GM12878 (cell line): ENCODE data around the gene HDHD2. TPM values are rescaled to one million over a fixed set of nuclear protein-coding genes. Genes with fewer than 3 reads are reported as not detected.

ENCODE experiments used
- BACH1 ChIP-seq: fragments of 450-650 bp; IDR thresholded peaks from 2 replicates; pipeline ENCODE4 v1.6.1; 2017; ENCODE audit warnings: mild to moderate bottlenecking, borderline replicate concordance
- CEBPB ChIP-seq, 2 experiments: fragments of 150-350 bp in 1 of 2; IDR thresholded peaks; 2 replicates each; pipeline ENCODE4 v1.6.1; 2012 to 2014; ENCODE audit warnings: low read depth in 2 of 2, low read length in 2 of 2, borderline replicate concordance in 1 of 2, inconsistent platforms in 1 of 2
- CREB1 ChIP-seq: IDR thresholded peaks from 2 replicates; pipeline ENCODE4 v1.6.1; 2012; ENCODE audit warnings: low read depth, mild to moderate bottlenecking, inconsistent platforms
- ETV6 ChIP-seq, 2 experiments: fragments of 450-650 bp in 1 of 2; IDR thresholded peaks in 1 of 2; conservative IDR thresholded peaks in 1 of 2; 2 replicates each; pipeline ENCODE4 v1.6.1; 2014; ENCODE audit warnings: antibody characterized with exemption in 1 of 2, borderline replicate concordance in 1 of 2, low read depth in 1 of 2, mild to moderate bottlenecking in 1 of 2, moderate library complexity in 1 of 2
- HCFC1 ChIP-seq: fragments of 150-350 bp; IDR thresholded peaks from 2 replicates; pipeline ENCODE4 v1.6.1; 2014; ENCODE audit warnings: low read length
- IKZF2 ChIP-seq, 2 experiments: fragments of 450-650 bp; IDR thresholded peaks; 2 replicates each; pipeline ENCODE4 v1.6.1; 2017; ENCODE audit warnings: mild to moderate bottlenecking in 2 of 2, moderate library complexity in 2 of 2
- MTA3 ChIP-seq: IDR thresholded peaks from 2 replicates; pipeline ENCODE4 v1.6.1; 2012; ENCODE audit warnings: low read length, inconsistent platforms, borderline replicate concordance
- NFYA ChIP-seq: IDR thresholded peaks from 2 replicates; pipeline ENCODE4 v1.6.1; 2011; ENCODE audit warnings: low read depth, mild to moderate bottlenecking, low read length, improper control_type of control experiment, borderline replicate concordance
- RFX5 ChIP-seq: IDR thresholded peaks from 2 replicates; pipeline ENCODE4 v1.6.1; 2011; ENCODE audit warnings: low read depth, low read length, improper control_type of control experiment
- SPI1 ChIP-seq: IDR thresholded peaks from 2 replicates; pipeline ENCODE4 v1.6.1; 2011; ENCODE audit warnings: low read depth, mild to moderate bottlenecking, low read length, moderate library complexity, borderline replicate concordance; ENCODE audit not compliant: insufficient read depth
- SREBF2 ChIP-seq: IDR thresholded peaks from 2 replicates; pipeline ENCODE4 v1.6.1; 2012; ENCODE audit warnings: mild to moderate bottlenecking, low read length
- STAT1 ChIP-seq: fragments of 450-650 bp; conservative IDR thresholded peaks from 2 replicates; pipeline ENCODE4 v1.6.1; 2014; ENCODE audit warnings: antibody characterized with exemption, mild to moderate bottlenecking
- SUZ12 ChIP-seq: fragments of 200-600 bp; sonication (generic); IDR thresholded peaks from one replicate; pipeline ENCODE4 v1.6.1; 2018; ENCODE audit warnings: antibody characterized with exemption, mild to moderate bottlenecking; ENCODE audit not compliant: unreplicated experiment
- ZNF217 ChIP-seq: fragments of 450-650 bp; IDR thresholded peaks from 2 replicates; pipeline ENCODE4 v1.6.1; 2017; ENCODE audit warnings: antibody characterized with exemption, mild to moderate bottlenecking
- polyA plus RNA-seq, 11 experiments: library from polyadenylated mRNA; depleted of rRNA in 4 of 11; unstranded in 6 of 11; stranded (reverse) in 5 of 11; fragments of >200 nt; fragmentation: Nextera tagmentation in 4 of 11; fragmentation: Illumina TruSeq in 1 of 11; extraction: Ambion mirVana in 4 of 11; extraction: Trizol in 1 of 11; gene quantifications; 1 replicate in 1 of 11; 2 replicates in 10 of 11; pipeline versions ENCODE4 v1.2.1 to v1.2.3, GENCODE V29; 2011 to 2016; ENCODE audit warnings: inconsistent platforms in 2 of 11, missing spikeins in 2 of 11, low read depth in 1 of 11
- total RNA-seq, 4 experiments: library from RNA; depleted of rRNA in 3 of 4; stranded (reverse); fragments of >200 nt in 3 of 4; fragmentation: Illumina TruSeq in 1 of 4; extraction: Trizol in 1 of 4; gene quantifications; 2 replicates each; pipeline versions ENCODE4 v1.2.1 to v1.2.3, GENCODE V29; 2013 to 2021
- TF ChIP-seq, protein P1 (sequence below): fragments of 450-650 bp; IDR thresholded peaks from 2 replicates; pipeline ENCODE4 v1.6.1; 2017; ENCODE audit warnings: mild to moderate bottlenecking, low read depth, inconsistent platforms; ENCODE audit not compliant: poor library complexity, severe bottlenecking
- TF ChIP-seq, protein P2 (sequence below): IDR thresholded peaks from 2 replicates; pipeline ENCODE4 v1.6.1; 2011; ENCODE audit warnings: mild to moderate bottlenecking, low read depth, low read length, moderate library complexity; ENCODE audit not compliant: insufficient replicate concordance
- TF ChIP-seq, protein P3 (sequence below): fragments of 450-650 bp; IDR thresholded peaks from 2 replicates; pipeline ENCODE4 v1.6.1; 2017; ENCODE audit warnings: mild to moderate bottlenecking
- TF ChIP-seq, protein P4 (sequence below): fragments of 450-650 bp; formaldehyde crosslinking; IDR thresholded peaks from 2 replicates; pipeline ENCODE4 v1.4.0; 2022; ENCODE audit warnings: mild to moderate bottlenecking, moderate library complexity
- TF ChIP-seq, protein P5 (sequence below): fragments of 450-650 bp; IDR thresholded peaks from 2 replicates; pipeline ENCODE4 v1.6.1; 2017; ENCODE audit warnings: borderline replicate concordance

The HDHD2 gene
- total and polyA plus RNA-seq, 10 of the 15 experiments (the other 5 are each of a cell fraction or from before 2014, with no cell fraction given), result 4.6 to 29.1 (median 17.7) TPM

DNA sequence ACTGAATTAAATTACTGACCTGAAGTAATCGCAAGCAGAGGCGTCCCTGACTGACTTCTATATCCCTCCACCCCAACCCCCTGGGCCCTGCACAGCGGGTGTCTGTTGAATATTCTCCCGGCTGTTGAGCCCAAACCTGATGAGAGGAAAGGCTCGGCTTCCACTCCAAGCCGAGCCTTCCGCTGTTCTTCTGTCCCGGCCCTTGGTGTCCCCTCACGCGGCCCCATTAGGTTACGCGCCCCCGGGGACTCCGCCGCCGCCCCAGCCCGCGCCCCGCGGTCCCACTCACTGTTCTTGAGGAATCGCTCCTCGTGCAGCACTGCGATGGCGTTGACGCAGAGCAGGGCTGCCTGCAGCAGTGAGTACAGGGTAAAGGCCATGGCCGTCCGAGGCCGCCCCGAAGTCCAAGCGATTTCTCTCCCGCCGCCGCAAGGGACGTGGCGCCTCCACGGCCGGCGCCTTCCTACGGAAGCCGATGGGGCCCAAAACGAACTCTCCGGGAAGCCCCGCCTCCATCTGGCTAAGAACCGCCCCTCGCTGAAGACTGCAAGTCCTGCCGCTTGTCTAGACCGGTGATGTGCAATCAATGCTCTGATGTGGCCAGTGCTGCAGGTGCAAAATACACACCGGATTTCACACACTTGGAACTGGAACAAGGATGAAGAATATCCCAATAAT is 25.7 kb upstream of the HDHD2 start, which contains the start of gene IER3IP1 (continued):
- TF ChIP-seq SPI1, result no peak
- no peak for TF ChIP-seq NFYA
- no peak for TF ChIP-seq SREBF2
- peak; percentile 29; the same call in 1 of the 2 replicates for TF ChIP-seq HCFC1
- 0 out of 4 replicates have a peak, but pooled peaks have one; percentile 18 for TF ChIP-seq IKZF2 (IDR thresholded peaks at IDR 0.05)
- no peak for TF ChIP-seq STAT1
- TF ChIP-seq CEBPB (IDR thresholded peaks at IDR 0.05; ENCODE audit: borderline replicate concordance in 1 of 2, low read depth in 2 of 2, low read length in 2 of 2), result no peak
- TF ChIP-seq, protein P1, sequence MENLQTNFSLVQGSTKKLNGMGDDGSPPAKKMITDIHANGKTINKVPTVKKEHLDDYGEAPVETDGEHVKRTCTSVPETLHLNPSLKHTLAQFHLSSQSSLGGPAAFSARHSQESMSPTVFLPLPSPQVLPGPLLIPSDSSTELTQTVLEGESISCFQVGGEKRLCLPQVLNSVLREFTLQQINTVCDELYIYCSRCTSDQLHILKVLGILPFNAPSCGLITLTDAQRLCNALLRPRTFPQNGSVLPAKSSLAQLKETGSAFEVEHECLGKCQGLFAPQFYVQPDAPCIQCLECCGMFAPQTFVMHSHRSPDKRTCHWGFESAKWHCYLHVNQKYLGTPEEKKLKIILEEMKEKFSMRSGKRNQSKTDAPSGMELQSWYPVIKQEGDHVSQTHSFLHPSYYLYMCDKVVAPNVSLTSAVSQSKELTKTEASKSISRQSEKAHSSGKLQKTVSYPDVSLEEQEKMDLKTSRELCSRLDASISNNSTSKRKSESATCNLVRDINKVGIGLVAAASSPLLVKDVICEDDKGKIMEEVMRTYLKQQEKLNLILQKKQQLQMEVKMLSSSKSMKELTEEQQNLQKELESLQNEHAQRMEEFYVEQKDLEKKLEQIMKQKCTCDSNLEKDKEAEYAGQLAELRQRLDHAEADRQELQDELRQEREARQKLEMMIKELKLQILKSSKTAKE, result no peak
- TF ChIP-seq, protein P2, sequence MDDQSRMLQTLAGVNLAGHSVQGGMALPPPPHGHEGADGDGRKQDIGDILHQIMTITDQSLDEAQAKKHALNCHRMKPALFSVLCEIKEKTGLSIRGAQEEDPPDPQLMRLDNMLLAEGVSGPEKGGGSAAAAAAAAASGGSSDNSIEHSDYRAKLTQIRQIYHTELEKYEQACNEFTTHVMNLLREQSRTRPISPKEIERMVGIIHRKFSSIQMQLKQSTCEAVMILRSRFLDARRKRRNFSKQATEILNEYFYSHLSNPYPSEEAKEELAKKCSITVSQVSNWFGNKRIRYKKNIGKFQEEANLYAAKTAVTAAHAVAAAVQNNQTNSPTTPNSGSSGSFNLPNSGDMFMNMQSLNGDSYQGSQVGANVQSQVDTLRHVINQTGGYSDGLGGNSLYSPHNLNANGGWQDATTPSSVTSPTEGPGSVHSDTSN, result no peak
- no peak for TF ChIP-seq ETV6 (conservative IDR thresholded peaks at IDR 0.05 in 1 of 2, IDR thresholded peaks at IDR 0.05 in 1 of 2; ENCODE audit: borderline replicate concordance in 1 of 2, low read depth in 1 of 2)
- TF ChIP-seq, protein P3, sequence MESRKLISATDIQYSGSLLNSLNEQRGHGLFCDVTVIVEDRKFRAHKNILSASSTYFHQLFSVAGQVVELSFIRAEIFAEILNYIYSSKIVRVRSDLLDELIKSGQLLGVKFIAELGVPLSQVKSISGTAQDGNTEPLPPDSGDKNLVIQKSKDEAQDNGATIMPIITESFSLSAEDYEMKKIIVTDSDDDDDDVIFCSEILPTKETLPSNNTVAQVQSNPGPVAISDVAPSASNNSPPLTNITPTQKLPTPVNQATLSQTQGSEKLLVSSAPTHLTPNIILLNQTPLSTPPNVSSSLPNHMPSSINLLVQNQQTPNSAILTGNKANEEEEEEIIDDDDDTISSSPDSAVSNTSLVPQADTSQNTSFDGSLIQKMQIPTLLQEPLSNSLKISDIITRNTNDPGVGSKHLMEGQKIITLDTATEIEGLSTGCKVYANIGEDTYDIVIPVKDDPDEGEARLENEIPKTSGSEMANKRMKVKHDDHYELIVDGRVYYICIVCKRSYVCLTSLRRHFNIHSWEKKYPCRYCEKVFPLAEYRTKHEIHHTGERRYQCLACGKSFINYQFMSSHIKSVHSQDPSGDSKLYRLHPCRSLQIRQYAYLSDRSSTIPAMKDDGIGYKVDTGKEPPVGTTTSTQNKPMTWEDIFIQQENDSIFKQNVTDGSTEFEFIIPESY, result no peak
- no peak for TF ChIP-seq RFX5
- TF ChIP-seq ZNF217, result no peak
- TF ChIP-seq, protein P4, sequence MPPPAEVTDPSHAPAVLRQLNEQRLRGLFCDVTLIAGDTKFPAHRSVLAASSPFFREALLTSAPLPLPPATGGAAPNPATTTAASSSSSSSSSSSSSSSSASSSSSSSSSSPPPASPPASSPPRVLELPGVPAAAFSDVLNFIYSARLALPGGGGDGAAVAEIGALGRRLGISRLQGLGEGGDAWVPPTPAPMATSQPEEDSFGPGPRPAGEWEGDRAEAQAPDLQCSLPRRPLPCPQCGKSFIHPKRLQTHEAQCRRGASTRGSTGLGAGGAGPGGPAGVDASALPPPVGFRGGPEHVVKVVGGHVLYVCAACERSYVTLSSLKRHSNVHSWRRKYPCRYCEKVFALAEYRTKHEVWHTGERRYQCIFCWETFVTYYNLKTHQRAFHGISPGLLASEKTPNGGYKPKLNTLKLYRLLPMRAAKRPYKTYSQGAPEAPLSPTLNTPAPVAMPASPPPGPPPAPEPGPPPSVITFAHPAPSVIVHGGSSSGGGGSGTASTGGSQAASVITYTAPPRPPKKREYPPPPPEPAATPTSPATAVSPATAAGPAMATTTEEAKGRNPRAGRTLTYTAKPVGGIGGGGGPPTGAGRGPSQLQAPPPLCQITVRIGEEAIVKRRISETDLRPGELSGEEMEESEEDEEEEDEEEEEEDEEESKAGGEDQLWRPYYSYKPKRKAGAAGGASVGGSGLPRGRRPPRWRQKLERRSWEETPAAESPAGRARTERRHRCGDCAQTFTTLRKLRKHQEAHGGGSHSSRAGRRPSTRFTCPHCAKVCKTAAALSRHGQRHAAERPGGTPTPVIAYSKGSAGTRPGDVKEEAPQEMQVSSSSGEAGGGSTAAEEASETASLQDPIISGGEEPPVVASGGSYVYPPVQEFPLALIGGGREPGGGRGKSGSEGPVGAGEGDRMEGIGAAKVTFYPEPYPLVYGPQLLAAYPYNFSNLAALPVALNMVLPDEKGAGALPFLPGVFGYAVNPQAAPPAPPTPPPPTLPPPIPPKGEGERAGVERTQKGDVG (CRISPR knock-in tag), result no peak
- no peak for TF ChIP-seq MTA3
- 0 out of 2 replicates have a peak, but pooled peaks have one; percentile 29 for TF ChIP-seq CREB1
- TF ChIP-seq, protein P5, sequence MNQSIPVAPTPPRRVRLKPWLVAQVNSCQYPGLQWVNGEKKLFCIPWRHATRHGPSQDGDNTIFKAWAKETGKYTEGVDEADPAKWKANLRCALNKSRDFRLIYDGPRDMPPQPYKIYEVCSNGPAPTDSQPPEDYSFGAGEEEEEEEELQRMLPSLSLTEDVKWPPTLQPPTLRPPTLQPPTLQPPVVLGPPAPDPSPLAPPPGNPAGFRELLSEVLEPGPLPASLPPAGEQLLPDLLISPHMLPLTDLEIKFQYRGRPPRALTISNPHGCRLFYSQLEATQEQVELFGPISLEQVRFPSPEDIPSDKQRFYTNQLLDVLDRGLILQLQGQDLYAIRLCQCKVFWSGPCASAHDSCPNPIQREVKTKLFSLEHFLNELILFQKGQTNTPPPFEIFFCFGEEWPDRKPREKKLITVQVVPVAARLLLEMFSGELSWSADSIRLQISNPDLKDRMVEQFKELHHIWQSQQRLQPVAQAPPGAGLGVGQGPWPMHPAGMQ, result no peak
- no peak for TF ChIP-seq SUZ12
- TF ChIP-seq BACH1, result 0 out of 2 replicates have a peak, but pooled peaks have one; percentile 24
